ENCODE data around the gene BCR.
"Not testable (repeated sequence)": the region's sequence is repeated elsewhere in the genome, so short reads cannot be mapped to it uniquely, and the experiment has no call there.

The BCR gene

DNA sequence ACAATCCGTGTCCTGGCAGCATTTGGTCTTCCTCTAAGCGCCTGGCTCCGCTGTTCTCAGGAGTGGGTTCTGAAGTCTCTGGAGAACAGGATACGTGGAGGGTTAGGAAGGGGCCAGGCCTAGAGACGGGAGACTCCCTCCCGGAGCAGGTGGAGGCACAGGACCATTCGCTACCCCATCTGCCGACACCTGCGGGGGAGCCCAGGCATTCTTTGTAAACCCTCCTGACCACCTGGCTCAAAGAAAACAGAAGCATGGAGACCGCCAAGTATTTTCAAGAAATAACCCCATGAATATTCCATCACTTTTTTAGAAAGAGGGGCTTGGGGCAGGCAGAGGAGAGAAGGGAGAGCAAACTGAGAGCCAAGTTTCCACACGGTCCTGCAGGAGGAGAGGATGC is 136.3 kb downstream of the BCR start:
- not testable (repeated sequence) for DNase-seq (ENCODE audit: low read depth)

DNA sequence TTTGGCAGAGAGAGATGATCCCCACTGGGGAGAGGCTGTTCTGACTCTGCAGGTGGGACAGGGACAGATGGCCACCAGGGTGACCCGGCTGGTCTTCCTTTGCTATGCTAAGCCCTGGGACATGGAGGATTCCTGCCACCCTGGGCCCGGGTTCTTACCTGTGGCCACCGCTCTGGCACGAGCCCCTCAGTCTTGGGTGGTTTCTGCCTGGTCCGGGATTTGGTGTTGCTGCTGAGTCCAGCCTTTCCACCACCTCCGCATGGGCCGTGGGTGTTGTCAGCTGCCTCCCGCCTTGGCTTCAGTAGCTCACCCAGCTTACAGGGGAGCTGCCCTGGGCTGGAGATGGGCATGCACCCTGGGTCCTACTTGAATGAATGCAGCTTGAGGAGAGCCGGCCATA is 138.0 kb downstream of the BCR start:
- DNase-seq (ENCODE audit: low read depth), result not testable (repeated sequence)

DNA sequence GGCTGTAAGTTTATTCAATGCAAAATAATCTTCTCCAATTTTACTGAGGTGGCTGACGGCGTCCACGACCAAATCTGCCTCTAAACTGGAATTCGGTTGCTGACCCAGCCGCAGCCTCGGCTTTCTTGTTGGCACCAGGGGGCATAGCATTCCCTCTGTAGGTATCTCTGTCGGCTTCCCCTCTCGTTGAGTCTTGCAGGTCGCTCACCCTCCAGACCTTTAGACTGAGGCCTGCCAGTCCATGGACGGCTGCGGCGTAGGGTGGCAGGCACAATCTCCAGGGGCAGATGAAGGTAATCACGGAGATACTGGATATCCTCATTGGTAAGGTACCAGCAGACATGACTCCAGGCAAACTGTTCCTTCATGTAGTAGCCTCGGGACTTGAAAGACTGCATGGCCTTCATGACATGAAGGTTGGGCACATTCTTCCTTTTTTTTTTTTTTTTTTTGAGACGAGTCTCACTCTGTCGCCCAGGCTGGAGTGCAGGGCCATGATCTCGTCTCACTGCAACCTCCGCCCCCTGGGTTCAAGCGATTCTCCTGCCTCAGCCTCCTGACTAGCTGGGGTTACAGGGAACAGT is 142.3 kb downstream of the BCR start:
- DNase-seq (ENCODE audit: low read depth), result not testable (repeated sequence)

DNA sequence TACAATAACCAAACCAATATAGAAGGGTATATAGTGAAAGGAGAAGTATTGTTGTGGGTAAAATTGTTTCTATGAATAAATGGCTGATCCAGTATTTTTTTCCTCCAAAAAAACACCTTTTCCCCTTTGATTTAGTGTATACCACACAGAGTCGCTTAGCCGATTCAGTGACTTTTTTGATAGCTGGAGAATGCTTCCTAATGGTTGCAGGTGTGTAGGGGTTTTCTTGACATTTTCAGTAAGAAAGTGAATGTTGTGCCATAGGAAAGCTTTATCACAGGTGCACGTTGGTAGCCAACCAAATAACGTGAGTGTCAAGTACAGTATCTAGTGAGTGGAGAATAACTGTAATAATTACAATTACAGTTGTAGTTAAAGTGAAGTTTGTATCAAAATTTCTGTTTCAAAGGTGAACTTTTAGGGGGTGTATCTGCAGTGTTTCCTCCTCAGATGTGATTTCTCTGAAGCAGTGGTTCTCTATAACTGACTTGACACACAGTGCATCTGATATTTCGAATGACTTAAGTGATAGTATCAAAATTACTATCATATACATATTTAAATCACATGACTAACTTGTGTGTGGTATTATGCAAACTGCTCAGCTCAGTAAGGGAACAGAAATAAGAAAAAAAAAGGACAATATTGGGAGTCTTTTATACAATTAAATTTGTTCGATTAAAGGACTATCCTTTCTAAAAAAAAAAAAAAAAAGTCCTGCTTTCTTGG is 143.8 kb downstream of the BCR start:
- not testable (repeated sequence) for DNase-seq (ENCODE audit: low read depth)

DNA sequence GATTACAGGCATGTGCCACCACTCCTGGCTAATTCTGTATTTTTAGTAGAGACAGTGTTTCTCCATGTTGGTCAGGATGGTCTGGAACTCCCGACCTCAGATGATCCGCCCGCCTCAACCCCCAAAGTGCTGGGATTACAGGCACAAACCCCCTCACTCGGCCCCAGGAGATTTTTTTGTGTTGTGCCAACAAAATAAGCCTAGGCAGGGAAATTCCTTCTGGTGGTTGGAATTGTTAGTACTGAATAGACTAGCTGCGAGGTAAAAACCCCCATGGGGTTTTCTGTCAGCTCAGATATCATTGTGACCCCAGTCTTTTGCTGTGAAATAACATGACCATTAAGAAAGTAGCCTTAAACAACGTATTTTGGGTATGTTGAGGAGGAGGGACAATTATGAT is 144.9 kb downstream of the BCR start:
- no peak for DNase-seq (ENCODE audit: low read depth)

DNA sequence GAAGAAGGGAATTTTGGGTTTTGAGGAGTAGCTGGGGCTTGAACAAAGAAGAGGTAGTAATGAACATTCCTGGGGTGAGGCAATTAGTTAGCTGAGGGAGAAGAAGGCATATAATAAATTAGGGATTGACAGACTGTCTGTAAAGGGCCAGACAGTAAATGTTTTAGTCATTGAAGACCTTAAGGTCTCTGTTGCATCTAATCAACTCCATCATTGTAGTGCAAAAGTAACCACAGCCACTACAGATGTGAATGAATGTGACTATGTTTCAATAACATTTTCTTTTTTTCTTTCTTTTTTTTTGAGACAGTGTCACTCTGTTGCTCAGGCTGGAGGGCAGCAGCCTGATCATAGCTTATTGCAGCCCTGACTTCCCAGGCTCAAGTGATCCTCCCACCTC is 153.5 kb downstream of the BCR start:
- not testable (repeated sequence) for DNase-seq (ENCODE audit: low read depth)

DNA sequence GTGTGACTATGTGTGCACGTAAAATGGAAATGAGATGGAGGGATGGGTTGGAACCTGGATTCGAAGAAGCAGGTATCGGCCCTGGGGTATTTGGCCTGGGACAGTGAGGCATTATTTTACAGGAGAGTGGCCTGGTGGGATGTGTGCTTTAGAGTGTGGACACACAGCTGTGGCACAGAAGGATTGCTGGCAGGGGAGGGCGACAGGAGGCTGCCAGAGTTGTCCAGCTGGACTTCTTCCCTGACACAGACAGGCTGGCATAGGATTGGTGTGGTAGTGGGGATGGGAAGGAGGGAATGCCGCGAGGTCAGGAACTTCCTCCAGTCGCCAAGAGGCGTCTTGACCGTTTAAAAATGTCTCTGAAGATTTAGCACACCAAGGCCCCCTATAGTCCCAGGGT is 157.4 kb downstream of the BCR start:
- DNase-seq (ENCODE audit: low read depth), result not testable (repeated sequence)

DNA sequence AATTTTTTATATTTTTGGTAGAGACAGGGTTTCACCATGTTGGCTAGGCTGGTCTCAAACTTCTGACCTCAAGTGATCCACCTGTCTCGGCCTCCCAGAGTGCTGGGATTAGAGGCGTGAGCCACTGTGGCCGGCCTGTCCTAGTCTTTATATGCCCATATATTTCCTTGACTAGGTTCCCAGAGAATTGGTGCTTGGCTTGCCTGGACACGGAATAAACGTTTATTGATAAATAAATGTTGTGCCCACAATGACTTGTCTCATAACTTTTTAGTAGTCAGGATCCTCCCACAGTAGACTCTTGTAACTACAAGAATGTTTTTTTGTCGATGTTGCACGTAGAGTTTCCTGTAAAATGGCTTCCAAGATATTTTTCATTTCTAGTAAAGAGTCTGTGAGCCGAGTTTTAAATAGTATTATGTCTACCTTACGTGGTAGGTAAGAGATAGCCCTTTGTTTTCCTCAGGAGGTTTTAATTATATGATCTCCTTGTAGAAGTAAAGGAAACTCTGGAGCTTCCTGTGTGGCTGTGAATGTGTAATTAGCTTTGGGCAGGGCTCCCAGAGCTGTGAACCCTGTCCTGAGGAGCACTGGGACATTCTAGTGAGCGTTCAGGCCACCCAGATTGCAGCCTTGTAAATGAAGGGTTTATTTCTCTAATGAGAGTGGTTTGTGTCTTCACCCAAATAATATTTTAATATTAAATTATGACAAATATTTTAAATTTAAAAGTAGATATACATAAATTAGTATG is 161.8 kb downstream of the BCR start:
- DNase-seq (ENCODE audit: low read depth), result not testable (repeated sequence)

DNA sequence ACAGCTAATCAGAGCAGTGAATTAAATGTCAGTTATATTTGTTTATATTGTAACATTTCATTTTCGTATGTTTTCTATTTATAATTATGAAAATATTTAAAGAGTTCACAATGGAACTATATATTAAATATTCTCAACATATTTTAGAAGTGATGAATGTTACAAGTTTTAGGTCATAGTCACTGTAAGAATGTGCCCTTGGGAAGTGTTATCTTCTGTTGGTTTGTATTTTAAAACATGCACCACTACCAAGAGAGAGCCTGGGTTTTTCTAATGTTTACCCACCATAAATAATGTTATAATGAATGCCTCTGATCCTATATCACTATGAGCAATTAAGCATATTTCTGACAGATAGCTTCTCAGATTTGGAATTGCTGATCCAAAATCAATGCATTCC is 171.0 kb downstream of the BCR start:
- DNase-seq (ENCODE audit: low read depth), result no peak

DNA sequence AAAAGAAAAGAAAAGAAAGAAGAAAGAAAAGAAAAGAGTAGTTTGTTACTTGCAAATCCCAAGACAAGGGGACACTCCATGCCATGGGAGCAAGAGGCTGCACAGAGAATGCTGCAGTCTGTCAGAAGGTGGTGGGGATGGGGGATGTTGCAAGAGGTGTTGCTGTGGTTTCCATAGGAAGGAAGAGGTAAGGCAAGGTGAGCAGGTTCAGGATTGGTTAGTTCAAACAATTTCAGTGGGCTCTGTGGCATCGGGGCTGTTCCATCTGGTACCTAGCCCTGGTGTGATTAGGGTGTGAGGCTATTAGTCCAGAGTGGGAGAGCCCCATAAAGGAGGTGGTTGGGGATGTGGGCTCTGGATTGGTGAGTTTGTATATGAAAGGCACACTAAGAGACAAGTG is 172.7 kb downstream of the BCR start:
- no peak for DNase-seq (ENCODE audit: low read depth)

DNA sequence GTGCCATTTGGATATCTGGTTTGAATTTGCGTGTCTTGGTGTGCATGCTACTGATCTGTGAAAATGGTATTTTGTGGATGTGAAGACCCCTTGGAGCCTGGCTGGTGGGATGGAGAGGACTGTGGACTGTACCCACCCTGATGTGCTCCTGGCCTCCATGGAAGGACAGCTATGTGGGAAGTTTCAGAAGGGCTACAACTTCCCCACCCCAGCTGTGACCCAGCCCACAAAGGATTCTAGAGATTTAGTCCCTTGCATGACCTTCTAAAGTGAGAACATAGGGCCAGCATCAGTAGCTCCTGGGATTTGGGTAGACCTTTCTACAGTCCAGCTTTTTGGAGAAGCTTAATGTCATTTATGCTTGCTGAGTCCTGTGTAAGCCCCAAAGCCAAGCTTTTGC is 173.4 kb downstream of the BCR start:
- DNase-seq (ENCODE audit: low read depth), result no peak

DNA sequence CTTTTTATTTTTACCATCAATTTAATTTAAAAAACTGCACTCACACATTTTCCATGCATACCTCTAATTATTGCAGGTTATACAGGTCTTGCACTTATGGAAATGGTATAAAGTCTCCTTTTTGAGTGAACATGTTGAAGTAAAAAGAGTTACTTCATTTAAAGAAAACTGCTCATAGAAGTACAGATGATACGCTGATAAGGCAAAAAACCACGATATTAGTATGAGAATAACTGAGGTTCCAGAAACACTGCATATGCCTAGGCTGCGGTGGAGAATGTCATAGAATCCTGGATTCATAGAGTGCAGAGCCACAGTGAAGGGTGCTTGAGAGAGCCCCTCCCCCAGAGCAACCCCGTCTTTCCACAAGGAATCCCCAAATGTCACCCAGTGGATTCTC is 175.8 kb downstream of the BCR start:
- no peak for DNase-seq (ENCODE audit: low read depth)

DNA sequence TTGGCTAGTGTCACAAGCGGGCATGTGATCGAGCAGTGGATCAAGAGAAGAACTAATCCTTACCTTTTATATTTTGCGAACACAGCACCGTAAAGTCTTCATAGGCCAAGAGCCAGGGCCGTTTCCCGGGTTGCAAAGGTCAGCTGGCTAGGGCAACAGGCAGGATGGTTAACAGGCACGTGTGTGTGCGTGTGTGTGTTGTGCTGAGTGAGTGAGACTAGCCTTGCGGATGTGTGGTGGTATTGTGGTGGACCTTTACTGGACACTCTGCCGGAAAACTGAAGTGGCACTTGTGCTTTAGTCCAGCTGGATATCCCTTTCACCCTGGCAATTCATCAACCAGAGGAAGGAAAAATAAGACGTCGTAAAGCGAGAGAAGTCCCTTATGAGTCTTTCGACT is 176.7 kb downstream of the BCR start:
- DNase-seq (ENCODE audit: low read depth), result no peak

DNA sequence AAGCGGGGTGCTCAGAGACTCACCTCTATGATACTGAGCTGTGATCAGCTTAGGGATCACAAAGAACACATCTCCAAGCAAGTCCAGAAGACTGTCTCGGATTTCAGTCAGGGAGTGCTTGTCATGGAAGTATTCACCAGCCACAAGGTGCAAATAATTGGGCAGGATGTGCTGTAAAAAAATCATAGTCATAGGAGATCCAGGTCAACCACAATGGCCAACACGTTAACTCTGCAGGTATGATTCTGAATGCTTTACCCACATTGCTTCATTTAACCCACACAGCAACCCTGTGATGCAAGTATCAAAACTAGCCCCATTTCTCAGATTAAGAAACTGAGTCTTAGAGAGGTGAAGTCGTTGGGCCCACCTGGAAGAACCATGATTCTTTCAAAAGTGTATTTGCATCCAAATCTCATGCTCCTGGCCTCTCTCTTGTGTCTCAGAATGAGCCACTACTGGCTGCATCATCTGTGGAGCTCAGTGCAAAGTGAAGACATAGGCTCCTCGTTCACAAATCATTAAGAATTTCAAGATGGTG is 179.3 kb downstream of the BCR start:
- DNase-seq (ENCODE audit: low read depth), result no peak

DNA sequence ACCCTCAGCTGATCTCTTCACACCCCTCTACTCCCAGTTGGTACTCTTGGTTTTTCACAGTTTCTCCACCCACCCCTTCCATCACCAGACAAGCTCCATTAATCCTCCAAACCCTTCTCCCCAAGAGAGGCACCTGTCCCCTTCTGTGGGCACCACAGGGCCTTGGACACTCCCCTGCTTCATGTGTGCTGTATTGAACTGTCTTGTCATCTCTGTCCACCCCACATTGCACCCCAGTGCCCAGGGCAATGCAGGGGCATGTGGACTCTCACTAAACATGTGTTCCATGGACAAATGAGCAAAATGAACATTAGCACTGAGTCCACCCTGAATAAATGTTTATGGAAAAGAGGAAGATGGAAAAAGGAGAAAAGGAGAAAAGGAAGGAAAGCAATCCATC is 181.4 kb downstream of the BCR start:
- no peak for DNase-seq (ENCODE audit: low read depth)

DNA sequence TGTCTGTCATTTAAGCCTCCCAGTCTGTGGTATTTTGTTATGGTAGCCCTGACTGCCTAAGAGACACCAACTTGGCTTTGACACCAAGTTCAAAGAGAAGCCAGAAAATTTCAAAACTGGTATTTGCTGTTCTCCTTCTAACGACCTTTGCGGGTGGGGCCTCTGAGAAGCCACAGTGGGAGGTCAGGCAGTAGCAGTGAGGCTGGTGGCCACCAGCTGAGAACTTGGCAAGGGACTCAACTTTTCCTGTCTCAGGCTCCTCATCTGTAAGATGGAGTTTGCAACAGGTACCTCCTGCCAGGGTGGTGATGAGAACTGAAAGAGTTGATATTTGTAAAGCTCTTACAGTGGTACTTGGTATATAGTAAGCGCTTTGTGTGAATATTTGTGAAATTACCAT is 183.4 kb downstream of the BCR start:
- no peak for DNase-seq (ENCODE audit: low read depth)

DNA sequence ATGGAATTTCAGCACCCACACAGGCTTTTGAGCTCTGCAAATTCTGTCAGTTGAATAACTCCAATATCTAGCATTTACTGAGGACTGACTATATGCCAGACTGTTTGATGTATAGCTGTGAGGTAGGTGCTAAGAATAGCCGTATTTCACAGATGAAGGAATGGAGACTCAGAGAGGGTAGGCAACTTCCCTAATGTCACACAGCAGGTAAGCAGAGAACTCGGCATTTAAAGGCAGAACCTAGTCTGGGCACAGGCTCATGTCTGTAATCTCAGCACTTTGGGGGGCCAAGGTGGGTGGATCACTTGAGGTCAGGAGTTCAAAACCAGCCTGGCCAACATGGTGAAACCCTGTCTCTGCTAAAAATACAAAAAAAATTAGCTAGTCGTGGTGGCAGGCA is 184.1 kb downstream of the BCR start:
- no peak for DNase-seq (ENCODE audit: low read depth)

DNA sequence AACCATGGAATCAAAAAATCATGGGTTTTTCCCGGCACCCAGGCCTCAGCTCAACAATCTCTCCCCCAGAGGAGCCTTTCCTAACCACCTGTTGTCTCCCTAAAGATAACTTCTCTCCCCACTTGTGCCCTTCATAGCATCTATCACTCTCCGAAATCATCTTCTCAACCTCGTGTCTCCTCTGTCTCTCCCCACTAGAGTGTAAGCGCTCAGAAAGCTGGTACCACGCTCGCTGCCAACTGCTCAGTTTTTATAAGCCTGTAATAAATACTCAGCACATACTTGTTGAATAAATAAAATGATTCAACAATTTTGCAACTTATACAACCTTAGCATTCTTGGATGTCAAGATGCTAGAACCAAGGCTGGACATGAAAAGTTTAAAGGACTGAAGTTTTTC is 185.2 kb downstream of the BCR start:
- no peak for DNase-seq (ENCODE audit: low read depth)

DNA sequence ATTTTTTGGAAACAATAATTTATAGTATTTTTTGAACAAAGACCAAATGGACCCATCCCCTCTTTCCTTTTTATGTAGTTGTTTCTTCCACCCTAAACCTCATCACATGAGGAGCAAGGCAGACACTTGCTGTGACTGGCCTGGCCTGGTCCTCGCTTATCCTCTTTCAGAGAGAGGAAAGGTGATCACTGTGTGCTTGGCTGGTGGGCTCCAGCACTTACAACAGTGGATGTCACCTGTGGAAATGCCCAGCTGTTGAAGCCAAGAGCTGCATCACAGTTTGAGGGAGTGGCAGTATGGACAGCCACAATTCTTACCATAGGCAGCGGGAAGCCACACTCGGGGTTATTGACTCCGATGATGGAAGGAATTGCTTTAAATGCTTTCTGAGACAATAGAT is 185.7 kb downstream of the BCR start:
- DNase-seq (ENCODE audit: low read depth), result no peak

DNA sequence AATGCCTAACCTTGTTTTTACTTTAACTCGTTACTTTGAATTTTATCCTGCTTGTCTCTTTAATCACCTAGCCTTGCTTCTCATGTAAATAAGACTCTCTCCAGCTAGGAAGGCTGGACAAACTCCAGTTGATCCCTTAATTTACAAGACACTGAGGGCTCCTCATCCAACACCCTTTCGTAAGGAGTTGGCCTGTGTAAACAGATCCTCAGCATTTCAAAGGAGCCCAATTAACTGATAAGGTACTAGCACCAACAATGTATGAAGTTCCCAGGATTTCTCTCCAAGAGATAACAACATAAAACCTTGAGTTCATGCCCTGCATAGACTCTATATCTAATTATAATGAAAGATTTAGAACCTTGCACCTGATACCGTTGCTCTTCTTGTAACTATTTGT is 186.9 kb downstream of the BCR start:
- not testable (repeated sequence) for DNase-seq (ENCODE audit: low read depth)
